Right forelimb (tissue), 1 donor: ENCODE data around the gene GSX1.

ENCODE experiments used
- DNase-seq: peaks from one replicate; pipeline ENCODE4 v3.0.0-alpha.2; 2018

The GSX1 gene

GRCh38 chr13:27834095-27834494, 41.8 kb downstream of the GSX1 start:
- no peak for DNase-seq

GRCh38 chr13:27835799-27836198, 43.5 kb downstream of the GSX1 start:
- no peak for DNase-seq

GRCh38 chr13:27839809-27840467, 47.7 kb downstream of the GSX1 start:
- DNase-seq: no peak

GRCh38 chr13:27842571-27842970, 50.3 kb downstream of the GSX1 start:
- DNase-seq: no peak
